Nephron (organoid): ENCODE measurements around the gene ZNF831.
A peak's percentile ranks its signal among the peaks of the same experiment; 100 is the strongest.

ENCODE experiments used
- H3K27ac Mint-ChIP-seq, 3 experiments: 2 replicates each; pipeline ENCODE4 v1.8.0; 2020; ENCODE audit warnings: mixed read lengths in 3 of 3, mild to moderate bottlenecking in 2 of 3, moderate library complexity in 1 of 3
- H3K27me3 Mint-ChIP-seq: 2 replicates; pipeline ENCODE4 v1.8.0; 2021; ENCODE audit warnings: low read depth, mild to moderate bottlenecking, moderate library complexity, mixed read lengths
- H3K36me3 Mint-ChIP-seq: 2 replicates; pipeline ENCODE4 v1.8.0; 2020; ENCODE audit warnings: low read depth, mixed read lengths
- H3K4me1 Mint-ChIP-seq: 2 replicates; pipeline ENCODE4 v1.8.0; 2020; ENCODE audit warnings: mixed read lengths
- H3K4me3 Mint-ChIP-seq, 3 experiments: 2 replicates each; pipeline ENCODE4 v1.8.0; 2020; ENCODE audit warnings: mild to moderate bottlenecking in 3 of 3, mixed read lengths in 3 of 3, moderate library complexity in 2 of 3
- H3K9me3 Mint-ChIP-seq: 2 replicates; pipeline ENCODE4 v1.8.0; 2020; ENCODE audit warnings: mixed read lengths
- TF ChIP-seq, protein P1 (sequence below), 3 experiments: fragments of 200-600 bp; sonication (generic); IDR thresholded peaks; one replicate each; pipeline ENCODE4 v1.5.0; 2021; ENCODE audit warnings: antibody characterized with exemption in 3 of 3; ENCODE audit not compliant: unreplicated experiment in 3 of 3

The ZNF831 gene

DNA sequence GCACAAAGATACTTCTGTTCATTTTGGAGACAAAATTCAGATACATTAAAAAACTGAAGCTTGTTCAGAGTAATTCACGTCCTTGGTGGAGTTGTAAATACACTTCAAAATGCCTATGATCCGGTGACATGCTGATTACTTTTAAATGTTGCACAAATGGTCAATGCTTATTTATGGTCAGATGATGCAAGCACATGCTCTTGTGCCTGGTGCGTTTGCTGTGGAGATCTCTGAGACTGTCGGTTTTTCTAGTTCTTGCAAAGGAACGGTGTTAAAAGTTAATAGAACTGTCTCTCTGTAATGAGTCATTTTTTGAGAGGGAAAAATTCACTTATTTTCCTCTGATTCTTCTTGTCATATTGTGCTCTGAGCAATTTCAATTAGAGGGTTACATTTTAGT, 91.6 kb downstream of the ZNF831 start:
- no peaks in the 10 kb centered on the region for H3K36me3 Mint-ChIP-seq
- H3K27ac Mint-ChIP-seq, result no peak overlapping the region
- peaks cover 13% of the 10 kb centered on the region for H3K9me3 Mint-ChIP-seq
- peaks cover 4% of the 10 kb centered on the region for H3K27me3 Mint-ChIP-seq
- peaks cover 17% of the 10 kb centered on the region for H3K4me1 Mint-ChIP-seq
- H3K4me3 Mint-ChIP-seq, result no peak overlapping the region
- TF ChIP-seq, protein P1, sequence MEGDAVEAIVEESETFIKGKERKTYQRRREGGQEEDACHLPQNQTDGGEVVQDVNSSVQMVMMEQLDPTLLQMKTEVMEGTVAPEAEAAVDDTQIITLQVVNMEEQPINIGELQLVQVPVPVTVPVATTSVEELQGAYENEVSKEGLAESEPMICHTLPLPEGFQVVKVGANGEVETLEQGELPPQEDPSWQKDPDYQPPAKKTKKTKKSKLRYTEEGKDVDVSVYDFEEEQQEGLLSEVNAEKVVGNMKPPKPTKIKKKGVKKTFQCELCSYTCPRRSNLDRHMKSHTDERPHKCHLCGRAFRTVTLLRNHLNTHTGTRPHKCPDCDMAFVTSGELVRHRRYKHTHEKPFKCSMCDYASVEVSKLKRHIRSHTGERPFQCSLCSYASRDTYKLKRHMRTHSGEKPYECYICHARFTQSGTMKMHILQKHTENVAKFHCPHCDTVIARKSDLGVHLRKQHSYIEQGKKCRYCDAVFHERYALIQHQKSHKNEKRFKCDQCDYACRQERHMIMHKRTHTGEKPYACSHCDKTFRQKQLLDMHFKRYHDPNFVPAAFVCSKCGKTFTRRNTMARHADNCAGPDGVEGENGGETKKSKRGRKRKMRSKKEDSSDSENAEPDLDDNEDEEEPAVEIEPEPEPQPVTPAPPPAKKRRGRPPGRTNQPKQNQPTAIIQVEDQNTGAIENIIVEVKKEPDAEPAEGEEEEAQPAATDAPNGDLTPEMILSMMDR (IDR thresholded peaks at IDR 0.05; ENCODE audit: unreplicated experiment in 3 of 3), result no peak

DNA sequence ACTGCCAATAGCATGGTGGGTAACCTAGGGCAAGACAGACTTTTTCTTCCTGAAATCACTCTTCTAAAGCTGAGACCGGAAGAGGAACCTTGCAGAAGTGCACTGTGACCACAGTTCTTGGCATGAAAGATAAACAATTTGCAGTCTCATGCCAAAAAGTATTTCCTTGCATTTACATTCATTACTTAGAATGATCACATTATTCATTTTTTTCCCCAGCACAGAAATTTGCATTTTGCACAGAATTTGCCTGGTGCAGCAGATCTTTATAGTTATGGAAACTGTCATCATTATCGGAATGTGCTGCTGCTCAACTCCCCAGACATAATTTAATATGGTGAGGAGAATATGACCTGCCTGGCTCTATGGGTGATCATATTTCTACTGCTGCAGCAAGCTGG, 94.6 kb downstream of the ZNF831 start:
- H3K4me1 Mint-ChIP-seq, result peaks cover 17% of the 10 kb centered on the region

DNA sequence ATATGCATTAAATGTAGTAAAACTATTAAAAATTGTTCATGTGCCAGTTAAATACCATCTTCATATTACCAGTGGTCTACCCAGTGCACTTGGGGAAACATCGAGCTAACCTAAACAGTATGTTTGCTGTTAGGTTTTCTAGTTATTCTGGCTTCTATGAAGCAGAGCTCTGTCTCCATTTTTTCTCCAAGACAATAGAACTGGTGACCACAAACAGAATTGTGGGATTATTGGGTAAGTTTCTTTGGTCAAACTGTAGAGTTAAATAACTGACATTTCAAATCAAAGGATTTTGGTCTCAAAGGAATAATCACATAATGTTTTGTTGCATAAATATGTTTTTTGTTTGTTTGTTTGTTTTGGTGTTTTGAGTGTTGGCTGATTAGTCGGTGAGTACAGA, 96.3 kb downstream of the ZNF831 start:
- no peaks in the 10 kb centered on the region for H3K36me3 Mint-ChIP-seq
- no peak overlapping the region for H3K4me3 Mint-ChIP-seq
- peaks cover 17% of the 10 kb centered on the region for H3K4me1 Mint-ChIP-seq
- peaks cover 2% of the 10 kb centered on the region for H3K9me3 Mint-ChIP-seq
- no peak overlapping the region for H3K27ac Mint-ChIP-seq
- H3K27me3 Mint-ChIP-seq, result peaks cover 15% of the 10 kb centered on the region
- TF ChIP-seq, protein P1 (IDR thresholded peaks at IDR 0.05; ENCODE audit: unreplicated experiment in 3 of 3), result no peak

More for the DNA sequence above, 94.6 kb downstream of the ZNF831 start:
- peak overlapping the region in 1 of 3 experiments; percentile 23 for H3K27ac Mint-ChIP-seq
- H3K27me3 Mint-ChIP-seq, result peaks cover 4% of the 10 kb centered on the region
- no peak overlapping the region for H3K4me3 Mint-ChIP-seq
- TF ChIP-seq, protein P1 (IDR thresholded peaks at IDR 0.05; ENCODE audit: unreplicated experiment in 3 of 3), result no peak
- H3K9me3 Mint-ChIP-seq, result peaks cover 2% of the 10 kb centered on the region
- H3K36me3 Mint-ChIP-seq, result no peaks in the 10 kb centered on the region

DNA sequence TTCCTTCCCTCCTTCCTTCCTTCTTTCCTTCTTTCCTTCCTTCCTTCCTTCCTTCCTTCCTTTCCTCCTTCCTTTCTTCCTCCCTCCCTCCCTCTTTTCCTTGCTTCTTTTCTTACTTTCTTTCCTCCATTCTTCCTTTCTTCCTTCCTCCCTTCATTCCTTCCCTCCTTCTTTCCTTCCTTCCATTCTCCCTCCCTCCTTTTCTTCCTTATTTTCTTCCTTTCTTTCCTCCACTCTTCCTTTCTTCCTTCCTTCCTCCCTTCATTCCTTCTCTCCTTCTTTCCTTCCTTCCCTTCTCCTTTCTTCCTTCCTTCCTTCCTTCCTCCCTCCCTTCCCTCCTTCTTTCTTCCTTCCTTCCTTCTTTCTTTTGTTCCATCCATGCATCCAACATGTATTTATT, 101.7 kb downstream of the ZNF831 start:
- peaks cover 2% of the 10 kb centered on the region for H3K9me3 Mint-ChIP-seq
- H3K4me1 Mint-ChIP-seq, result peaks cover 12% of the 10 kb centered on the region
- no peak overlapping the region for H3K4me3 Mint-ChIP-seq
- no peak overlapping the region for H3K27ac Mint-ChIP-seq
- peaks cover 44% of the 10 kb centered on the region for H3K27me3 Mint-ChIP-seq
- H3K36me3 Mint-ChIP-seq, result no peaks in the 10 kb centered on the region
- TF ChIP-seq, protein P1 (IDR thresholded peaks at IDR 0.05; ENCODE audit: unreplicated experiment in 3 of 3), result no peak

DNA sequence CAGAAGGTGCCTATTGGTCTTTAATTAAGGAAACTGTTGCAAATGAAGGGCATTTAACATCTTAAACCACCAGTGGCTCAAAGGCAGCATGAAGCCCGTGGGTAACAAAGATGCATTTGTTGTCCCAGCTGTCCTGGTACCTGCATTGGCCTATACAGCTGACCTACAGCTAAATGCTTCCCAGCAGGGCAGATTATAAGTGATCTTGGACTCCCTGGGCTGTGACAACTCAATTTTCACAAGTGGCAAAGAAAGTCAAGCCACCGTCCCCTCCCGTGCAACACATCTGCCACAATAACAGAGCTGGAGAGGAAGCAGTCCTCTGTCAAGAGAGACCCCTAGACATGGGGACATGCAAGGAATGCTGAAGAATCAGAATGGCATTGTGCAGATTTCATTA, 105.2 kb downstream of the ZNF831 start:
- Mint-ChIP-seq H3K4me1 (peaks cover 12% of the 10 kb centered on the region), H3K36me3 (no peaks in the 10 kb centered on the region)
- TF ChIP-seq, protein P1 (IDR thresholded peaks at IDR 0.05; ENCODE audit: unreplicated experiment in 3 of 3), result no peak

DNA sequence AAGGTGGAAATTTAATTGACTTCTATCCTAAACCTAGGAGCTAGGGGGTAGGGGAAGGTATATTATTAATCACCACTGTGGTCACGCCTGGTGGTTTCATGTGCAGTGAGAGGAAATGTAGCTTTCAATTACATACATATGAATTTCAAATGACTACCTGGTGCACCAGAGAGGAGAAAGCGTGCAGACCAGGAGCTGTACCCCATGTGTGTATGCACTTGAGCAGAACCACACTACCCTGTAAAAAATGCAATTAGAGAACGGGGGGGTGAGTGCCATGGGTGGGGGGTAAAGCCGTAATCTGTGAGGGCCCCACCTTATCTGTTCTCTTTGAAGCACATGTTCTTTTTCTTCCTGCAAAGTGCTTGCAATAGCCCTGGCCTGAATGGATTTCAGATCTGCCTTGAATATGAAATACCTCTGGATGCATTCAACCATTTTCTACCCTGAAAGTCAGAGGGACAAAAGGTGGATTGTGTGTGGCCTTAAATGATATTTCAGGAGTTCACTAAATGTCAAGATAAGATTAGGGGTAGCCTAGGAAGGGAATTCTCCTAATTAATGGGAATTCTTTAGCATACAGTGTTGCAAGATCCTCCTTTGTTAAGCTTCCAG, 105.9 kb downstream of the ZNF831 start:
- Mint-ChIP-seq H3K4me3 (no peak overlapping the region), H3K36me3 (no peaks in the 10 kb centered on the region), H3K27me3 (peaks cover 41% of the 10 kb centered on the region), H3K27ac (peak overlapping the region in 1 of 3 experiments; percentile 59), H3K9me3 (no peaks in the 10 kb centered on the region), H3K4me1 (peaks cover 12% of the 10 kb centered on the region)
- TF ChIP-seq, protein P1 (IDR thresholded peaks at IDR 0.05; ENCODE audit: unreplicated experiment in 3 of 3), result no peak

More for the DNA sequence above, 105.2 kb downstream of the ZNF831 start:
- peak overlapping the region in 1 of 3 experiments; percentile 59 for H3K27ac Mint-ChIP-seq
- no peaks in the 10 kb centered on the region for H3K9me3 Mint-ChIP-seq
- H3K4me3 Mint-ChIP-seq, result no peak overlapping the region
- H3K27me3 Mint-ChIP-seq, result peaks cover 44% of the 10 kb centered on the region
